ENCODE measurements around the gene RIN2. TPM values are rescaled to one million over a fixed set of nuclear protein-coding genes. Genes with fewer than 3 reads are reported as not detected.
A peak's percentile ranks its signal among the peaks of the same experiment; 100 is the strongest.

The RIN2 gene
- total RNA-seq, 1 experiment from 2014 or later = 19.0 TPM

GRCh38 chr20:19777981-19778380 lies 19.9 kb downstream of the RIN2 start:
- no peaks in the 10 kb centered on the region for H3K36me3 ChIP-seq
- no peak overlapping the region for H3K4me3 ChIP-seq
- H3K4me1 ChIP-seq (replicated peaks) = peaks cover 54% of the 10 kb centered on the region
- no peak for DNase-seq (ENCODE audit: low read depth in 1 of 2, low spot score in 2 of 2)
- no peaks in the 10 kb centered on the region for H3K27me3 ChIP-seq (replicated peaks)
- 0 out of 2 replicates have a peak overlapping the region, but pooled peaks have one; percentile 3 for H3K27ac ChIP-seq
- no peaks in the 10 kb centered on the region for H3K9me3 ChIP-seq (replicated peaks)

GRCh38 chr20:19778404-19778803 lies 20.3 kb downstream of the RIN2 start:
- Histone ChIP-seq H3K27me3 (replicated peaks) (no peaks in the 10 kb centered on the region), H3K4me3 (no peak overlapping the region), H3K36me3 (no peaks in the 10 kb centered on the region), H3K9me3 (replicated peaks) (no peaks in the 10 kb centered on the region), H3K4me1 (replicated peaks) (peaks cover 57% of the 10 kb centered on the region), H3K27ac (no peak overlapping the region)
- no peak for DNase-seq (ENCODE audit: low read depth in 1 of 2, low spot score in 2 of 2)

GRCh38 chr20:19779634-19780033 lies 21.6 kb downstream of the RIN2 start:
- Histone ChIP-seq H3K36me3 (no peaks in the 10 kb centered on the region), H3K9me3 (replicated peaks) (no peaks in the 10 kb centered on the region), H3K4me1 (replicated peaks) (peaks cover 68% of the 10 kb centered on the region), H3K27ac (no peak overlapping the region), H3K4me3 (no peak overlapping the region), H3K27me3 (replicated peaks) (no peaks in the 10 kb centered on the region)
- DNase-seq (ENCODE audit: low read depth in 1 of 2, low spot score in 2 of 2) = peak in 1 of 2 experiments; percentile 38

- Histone ChIP-seq H3K27me3 (replicated peaks) (no peaks in the 10 kb centered on the region), H3K9me3 (replicated peaks) (no peaks in the 10 kb centered on the region), H3K27ac (no peak overlapping the region), H3K4me1 (replicated peaks) (peaks cover 68% of the 10 kb centered on the region), H3K4me3 (no peak overlapping the region), H3K36me3 (no peaks in the 10 kb centered on the region)
- DNase-seq (ENCODE audit: low read depth in 1 of 2, low spot score in 2 of 2) = no peak
Measured at GRCh38 chr20:19780261-19780660, 22.2 kb downstream of the RIN2 start.

- Histone ChIP-seq H3K4me1 (replicated peaks) (peaks cover 68% of the 10 kb centered on the region), H3K27me3 (replicated peaks) (no peaks in the 10 kb centered on the region), H3K9me3 (replicated peaks) (no peaks in the 10 kb centered on the region), H3K36me3 (no peaks in the 10 kb centered on the region), H3K4me3 (no peak overlapping the region), H3K27ac (no peak overlapping the region)
- DNase-seq (ENCODE audit: low read depth in 1 of 2, low spot score in 2 of 2) = no peak
Measured at GRCh38 chr20:19781235-19781634, 23.2 kb downstream of the RIN2 start.

GRCh38 chr20:19782669-19783068 lies 24.6 kb downstream of the RIN2 start:
- Histone ChIP-seq H3K4me3 (no peak overlapping the region), H3K27ac (no peak overlapping the region), H3K36me3 (no peaks in the 10 kb centered on the region), H3K27me3 (replicated peaks) (no peaks in the 10 kb centered on the region), H3K4me1 (replicated peaks) (peaks cover 66% of the 10 kb centered on the region), H3K9me3 (replicated peaks) (no peaks in the 10 kb centered on the region)
- no peak for DNase-seq (ENCODE audit: low read depth in 1 of 2, low spot score in 2 of 2)

- H3K36me3 ChIP-seq = no peaks in the 10 kb centered on the region
- no peaks in the 10 kb centered on the region for H3K27me3 ChIP-seq (replicated peaks)
- H3K4me1 ChIP-seq (replicated peaks) = peaks cover 52% of the 10 kb centered on the region
- 0 out of 2 replicates have a peak, but pooled peaks cover 2% of the 10 kb centered on the region for H3K9me3 ChIP-seq (replicated peaks)
- DNase-seq (ENCODE audit: low read depth in 1 of 2, low spot score in 2 of 2) = peak; percentile 65 to 88
- peak overlapping the region; percentile 65 for H3K27ac ChIP-seq
- no peak overlapping the region for H3K4me3 ChIP-seq
Measured at GRCh38 chr20:19783966-19784401, 25.9 kb downstream of the RIN2 start.

- H3K36me3 ChIP-seq = no peaks in the 10 kb centered on the region
- H3K4me1 ChIP-seq (replicated peaks) = peaks cover 46% of the 10 kb centered on the region
- 0 out of 2 replicates have a peak, but pooled peaks cover 2% of the 10 kb centered on the region for H3K9me3 ChIP-seq (replicated peaks)
- no peaks in the 10 kb centered on the region for H3K27me3 ChIP-seq (replicated peaks)
- peak overlapping the region; percentile 65 for H3K27ac ChIP-seq
- peak; percentile 86 to 95 for DNase-seq (ENCODE audit: low read depth in 1 of 2, low spot score in 2 of 2)
- H3K4me3 ChIP-seq = no peak overlapping the region
Measured at GRCh38 chr20:19784511-19785172, 26.6 kb downstream of the RIN2 start.

- Histone ChIP-seq H3K27ac (peak overlapping the region; percentile 65), H3K9me3 (replicated peaks) (0 out of 2 replicates have a peak, but pooled peaks cover 2% of the 10 kb centered on the region), H3K27me3 (replicated peaks) (no peaks in the 10 kb centered on the region), H3K4me1 (replicated peaks) (peaks cover 40% of the 10 kb centered on the region), H3K36me3 (no peaks in the 10 kb centered on the region), H3K4me3 (no peak overlapping the region)
- no peak for DNase-seq (ENCODE audit: low read depth in 1 of 2, low spot score in 2 of 2)
Measured at GRCh38 chr20:19785173-19785982, 27.3 kb downstream of the RIN2 start.

GRCh38 chr20:19785983-19786285 lies 27.9 kb downstream of the RIN2 start:
- Histone ChIP-seq H3K4me3 (no peak overlapping the region), H3K27me3 (replicated peaks) (no peaks in the 10 kb centered on the region), H3K36me3 (no peaks in the 10 kb centered on the region), H3K9me3 (replicated peaks) (0 out of 2 replicates have a peak, but pooled peaks cover 2% of the 10 kb centered on the region), H3K27ac (peak overlapping the region; percentile 65; the same call in 1 of the 2 replicates), H3K4me1 (replicated peaks) (peaks cover 40% of the 10 kb centered on the region)
- no peak for DNase-seq (ENCODE audit: low read depth in 1 of 2, low spot score in 2 of 2)

GRCh38 chr20:19786311-19786710 lies 28.3 kb downstream of the RIN2 start:
- Histone ChIP-seq H3K9me3 (replicated peaks) (0 out of 2 replicates have a peak, but pooled peaks cover 2% of the 10 kb centered on the region), H3K36me3 (no peaks in the 10 kb centered on the region), H3K27ac (peak overlapping the region; percentile 9; the same call in 1 of the 2 replicates), H3K27me3 (replicated peaks) (no peaks in the 10 kb centered on the region), H3K4me3 (no peak overlapping the region), H3K4me1 (replicated peaks) (peaks cover 40% of the 10 kb centered on the region)
- peak; percentile 66 to 68 for DNase-seq (ENCODE audit: low read depth in 1 of 2, low spot score in 2 of 2)

- no peak overlapping the region for H3K27ac ChIP-seq
- H3K27me3 ChIP-seq (replicated peaks) = no peaks in the 10 kb centered on the region
- no peak for DNase-seq (ENCODE audit: low read depth in 1 of 2, low spot score in 2 of 2)
Measured at GRCh38 chr20:19787366-19787765, 29.3 kb downstream of the RIN2 start.

GRCh38 chr20:19789009-19789408 lies 31.0 kb downstream of the RIN2 start:
- H3K4me3 ChIP-seq = no peak overlapping the region
- H3K27ac ChIP-seq = no peak overlapping the region
- 0 out of 2 replicates have a peak, but pooled peaks cover 2% of the 10 kb centered on the region for H3K9me3 ChIP-seq (replicated peaks)
- DNase-seq (ENCODE audit: low read depth in 1 of 2, low spot score in 2 of 2) = no peak
- H3K27me3 ChIP-seq (replicated peaks) = no peaks in the 10 kb centered on the region
- no peaks in the 10 kb centered on the region for H3K36me3 ChIP-seq
- H3K4me1 ChIP-seq (replicated peaks) = peaks cover 30% of the 10 kb centered on the region

More at GRCh38 chr20:19787366-19787765, 29.3 kb downstream of the RIN2 start:
- Histone ChIP-seq H3K4me3 (no peak overlapping the region), H3K36me3 (no peaks in the 10 kb centered on the region), H3K4me1 (replicated peaks) (peaks cover 40% of the 10 kb centered on the region), H3K9me3 (replicated peaks) (0 out of 2 replicates have a peak, but pooled peaks cover 2% of the 10 kb centered on the region)

GRCh38 chr20:19789446-19789845 lies 31.4 kb downstream of the RIN2 start:
- Histone ChIP-seq H3K36me3 (no peaks in the 10 kb centered on the region), H3K9me3 (replicated peaks) (0 out of 2 replicates have a peak, but pooled peaks cover 2% of the 10 kb centered on the region), H3K27ac (no peak overlapping the region), H3K27me3 (replicated peaks) (no peaks in the 10 kb centered on the region), H3K4me3 (no peak overlapping the region), H3K4me1 (replicated peaks) (peaks cover 26% of the 10 kb centered on the region)
- DNase-seq (ENCODE audit: low read depth in 1 of 2, low spot score in 2 of 2) = no peak

Data from SJSA1 (cell line).